GM12878 (cell line): ENCODE measurements around the gene OR2V1. TPM values are rescaled to one million over a fixed set of nuclear protein-coding genes. Genes with fewer than 3 reads are reported as not detected.
A peak's percentile ranks its signal among the peaks of the same experiment; 100 is the strongest.

Experiments
- ATAC-seq: fragments of 200-7000 bp; cut with Tn5 transposase; 3 replicates; pipeline ENCODE4 v1.9.1; 2020; ENCODE audit warnings: mild to moderate bottlenecking, moderate library complexity
- BruUV-seq: library from RNA; stranded (reverse); fragments of 400-500 nt; replicated peaks from 2 replicates; lab custom pipeline; 2021; lab: Mats Ljungman, UMichigan
- CTCF ChIA-PET: fragments of 300-600 bp; sonication (Branson Sonifier 250); formaldehyde crosslinking; extraction: SDS; loops from one replicate; lab custom pipeline; 2021; ENCODE audit warnings: inconsistent platforms; lab: Yijun Ruan, JAX
- POLR2A ChIA-PET: fragments of 350-600 bp; formaldehyde crosslinking; extraction: SDS; loops from one replicate; lab custom pipeline; 2021; ENCODE audit warnings: inconsistent platforms; lab: Charles Lee
- RAD21 ChIA-PET: fragments of 300-600 bp; sonication (Branson Sonifier 250); formaldehyde crosslinking; loops from one replicate; lab custom pipeline; 2023; ENCODE audit warnings: antibody characterized with exemption; ENCODE audit not compliant: unreplicated experiment; lab: Charles Lee
- SMC1A ChIA-PET: fragments of 300-600 bp; sonication (Branson Sonifier 250); formaldehyde crosslinking; loops from one replicate; lab custom pipeline; 2023; ENCODE audit not compliant: unreplicated experiment, uncharacterized antibody; lab: Charles Lee
- DNase-seq: peaks from one replicate; pipeline ENCODE4 v3.0.0-alpha.2; 2011; ENCODE audit warnings: low read depth, low spot score
- FAIRE-seq: peaks from 3 replicates; lab custom pipeline; 2011; peaks lifted over from hg19 to GRCh38; lab: Jason Lieb, UNC
- H2AFZ ChIP-seq: 2 replicates; pipeline ENCODE4 v1.6.0; 2011; ENCODE audit warnings: low read depth, low read length, control low read depth; ENCODE audit not compliant: control insufficient read depth
- H3K27ac ChIP-seq: 2 replicates; pipeline ENCODE4 v1.5.1; 2011; ENCODE audit warnings: control low read depth; ENCODE audit not compliant: control insufficient read depth, insufficient read depth
- H3K27me3 ChIP-seq, 2 experiments: replicated peaks in 1 of 2; 2 replicates each; pipeline versions ENCODE4 v1.6.0 to v1.6.1; 2011; ENCODE audit warnings: low read length in 1 of 2; ENCODE audit not compliant: control insufficient read depth in 2 of 2, insufficient read depth in 2 of 2
- H3K36me3 ChIP-seq, 2 experiments: 2 replicates each; pipeline ENCODE4 v1.5.1; 2011; ENCODE audit warnings: low read length in 1 of 2; ENCODE audit not compliant: control insufficient read depth in 2 of 2, insufficient read depth in 2 of 2
- H3K4me1 ChIP-seq: 2 replicates; pipeline ENCODE4 v1.6.1; 2011; ENCODE audit warnings: mild to moderate bottlenecking, low read length, moderate library complexity, mixed read lengths; ENCODE audit not compliant: control insufficient read depth, insufficient read depth
- H3K4me2 ChIP-seq: 2 replicates; pipeline ENCODE4 v1.6.0; 2011; ENCODE audit warnings: control low read depth; ENCODE audit not compliant: control insufficient read depth, insufficient read depth
- H3K4me3 ChIP-seq: fragments of 200-600 bp; sonication (generic); 2 replicates; pipeline ENCODE4 v1.5.1; 2016
- H3K79me2 ChIP-seq: 2 replicates; pipeline ENCODE4 v1.6.0; 2011; ENCODE audit warnings: low read length; ENCODE audit not compliant: control insufficient read depth, insufficient read depth
- H3K9ac ChIP-seq: 2 replicates; pipeline ENCODE4 v1.8.0; 2011; ENCODE audit warnings: low read length, control low read depth, mixed read lengths; ENCODE audit not compliant: control insufficient read depth, insufficient read depth
- H3K9me3 ChIP-seq: replicated peaks from 3 replicates; pipeline ENCODE4 v1.5.1; 2011; ENCODE audit warnings: mild to moderate bottlenecking, low read length; ENCODE audit not compliant: control insufficient read depth, insufficient read depth
- H4K20me1 ChIP-seq: 2 replicates; pipeline ENCODE4 v1.6.0; 2011; ENCODE audit not compliant: control insufficient read depth, insufficient read depth
- ATF7 ChIP-seq: fragments of 450-650 bp; IDR thresholded peaks from 2 replicates; pipeline ENCODE4 v1.6.1; 2016; ENCODE audit warnings: low read depth, mild to moderate bottlenecking
- BRCA1 ChIP-seq: IDR thresholded peaks from 2 replicates; pipeline ENCODE4 v1.6.1; 2011; ENCODE audit warnings: low read depth, low read length, improper control_type of control experiment
- CBX5 ChIP-seq: sonication (generic); IDR thresholded peaks from 2 replicates; pipeline ENCODE4 v1.6.1; 2016; ENCODE audit warnings: low read depth, moderate library complexity, mild to moderate bottlenecking, inconsistent platforms
- KDM1A ChIP-seq: fragments of 200-600 bp; sonication (generic); IDR thresholded peaks from 2 replicates; pipeline ENCODE4 v1.6.1; 2016; ENCODE audit warnings: borderline replicate concordance
- NR2F1 ChIP-seq: fragments of 450-650 bp; conservative IDR thresholded peaks from 2 replicates; pipeline ENCODE4 v1.6.1; 2017; ENCODE audit warnings: mild to moderate bottlenecking
- NRF1 ChIP-seq: conservative IDR thresholded peaks from 2 replicates; pipeline ENCODE4 v1.6.1; 2011; ENCODE audit warnings: mild to moderate bottlenecking, low read depth, low read length, improper control_type of control experiment
- PKNOX1 ChIP-seq: fragments of 450-650 bp; IDR thresholded peaks from 2 replicates; pipeline ENCODE4 v1.6.1; 2016; ENCODE audit warnings: mild to moderate bottlenecking
- RELB ChIP-seq: fragments of 450-650 bp; IDR thresholded peaks from 2 replicates; pipeline ENCODE4 v1.6.1; 2017; ENCODE audit warnings: low read depth, mild to moderate bottlenecking, moderate library complexity
- SKIL ChIP-seq: fragments of 450-650 bp; IDR thresholded peaks from 2 replicates; pipeline ENCODE4 v1.6.1; 2017; ENCODE audit warnings: mild to moderate bottlenecking, low read depth, inconsistent platforms; ENCODE audit not compliant: poor library complexity, severe bottlenecking
- SMC3 ChIP-seq: IDR thresholded peaks from 2 replicates; pipeline ENCODE4 v1.6.1; 2011; ENCODE audit warnings: low read length, improper control_type of control experiment, borderline replicate concordance
- STAT1 ChIP-seq: fragments of 450-650 bp; conservative IDR thresholded peaks from 2 replicates; pipeline ENCODE4 v1.6.1; 2014; ENCODE audit warnings: antibody characterized with exemption, mild to moderate bottlenecking
- STAT3 ChIP-seq: IDR thresholded peaks from 2 replicates; pipeline ENCODE4 v1.6.1; 2011; ENCODE audit warnings: low read depth, low read length, improper control_type of control experiment
- TCF3 ChIP-seq: IDR thresholded peaks from 2 replicates; pipeline ENCODE4 v1.6.1; 2012; ENCODE audit warnings: low read depth, mild to moderate bottlenecking, low read length, borderline replicate concordance; ENCODE audit not compliant: insufficient read depth
- ZBED1 ChIP-seq: IDR thresholded peaks from 2 replicates; pipeline ENCODE4 v1.6.1; 2016; ENCODE audit warnings: borderline replicate concordance
- WGBS: methylation state at CpG from one replicate; pipeline ENCODE4 v1.1.6; 2016; ENCODE audit warnings: low lambda C conversion rate; ENCODE audit not compliant: insufficient replicate concordance, insufficient coverage; ENCODE audit errors: missing lambda C conversion rate; 5-methylcytosine and 5-hydroxymethylcytosine counted together
- in situ Hi-C: fragments of 300-500 bp; cut with MboI; formaldehyde crosslinking; loops from 9 replicates; pipeline ENCODE4 v1.14.3; 2018; ENCODE audit warnings: mixed read lengths
- intact Hi-C: fragments of 100-400 bp; cut with micrococcal nuclease; formaldehyde crosslinking; loops from one replicate; pipeline ENCODE4 v1.14.2; 2022; ENCODE audit not compliant: unreplicated experiment
- polyA plus RNA-seq, 11 experiments: library from polyadenylated mRNA; depleted of rRNA in 4 of 11; unstranded in 6 of 11; stranded (reverse) in 5 of 11; fragments of >200 nt; fragmentation: Nextera tagmentation in 4 of 11; fragmentation: Illumina TruSeq in 1 of 11; extraction: Ambion mirVana in 4 of 11; extraction: Trizol in 1 of 11; gene quantifications; 1 replicate in 1 of 11; 2 replicates in 10 of 11; pipeline versions ENCODE4 v1.2.1 to v1.2.3, GENCODE V29; 2011 to 2016; ENCODE audit warnings: inconsistent platforms in 2 of 11, missing spikeins in 2 of 11, low read depth in 1 of 11
- total RNA-seq, 4 experiments: library from RNA; depleted of rRNA in 3 of 4; stranded (reverse); fragments of >200 nt in 3 of 4; fragmentation: Illumina TruSeq in 1 of 4; extraction: Trizol in 1 of 4; gene quantifications; 2 replicates each; pipeline versions ENCODE4 v1.2.1 to v1.2.3, GENCODE V29; 2013 to 2021

The OR2V1 gene
- total and polyA plus RNA-seq, 10 of the 15 experiments (the other 5 are each of a cell fraction or from before 2014, with no cell fraction given), result 0.20 to 4.4 TPM; not detected in 8

- peak; percentile 52 for TF ChIP-seq PKNOX1
These were observed 22.8 kb upstream of the OR2V1 start (continued) for GRCh38 chr5:181153814-181154213.

- no peaks in the 10 kb centered on the region for H3K79me2 ChIP-seq
- DNase-seq, result no peak
- ChIA-PET SMC1A (interaction anchor here (0.8 to 3.5 kb wide), 9 partner anchors 8 to 287 kb away, joined by 3 to 22 read pairs (median 4); no protein-coding TSS in a partner anchor), CTCF (interaction anchor here (0.8 to 3.0 kb wide), 6 partner anchors 11 to 368 kb away, joined by 3 to 14 read pairs (median 4); no protein-coding TSS in a partner anchor), RAD21 (interaction anchor here (0.7 to 3.2 kb wide), 6 partner anchors 10 to 284 kb away, joined by 3 to 16 read pairs (median 4); no protein-coding TSS in a partner anchor)
- BruUV-seq, result no TSS peak
- no peak overlapping the region for H3K27ac ChIP-seq
- no peak overlapping the region for H3K9ac ChIP-seq
- TF ChIP-seq ZBED1 (no peak), STAT3 (no peak), CBX5 (no peak), SKIL (no peak), NR2F1 (no peak), BRCA1 (no peak), SMC3 (no peak), RELB (no peak), TCF3 (no peak), ATF7 (no peak), STAT1 (no peak), KDM1A (no peak), NRF1 (no peak)
- TF ChIP-seq, all 136 proteins: peak for 0
- in situ Hi-C loops (no loop called here), intact Hi-C loops (loop anchor here (10.0 kb wide), 4 partner anchors 48 to 348 kb away; partner anchors contain the start of gene MGAT1)
- POLR2A ChIA-PET, result interaction anchor here (0.6 to 1.5 kb wide), 3 partner anchors 16 to 101 kb away, joined by 4 to 7 read pairs (median 5); no protein-coding TSS in a partner anchor
- WGBS, result 75% methylated on average over 9 of the region's 9 CpGs
- FAIRE-seq (no peak), ATAC-seq (no peak)
- H3K4me3 ChIP-seq, result no peak overlapping the region
- H3K4me1 ChIP-seq, result peaks cover 6% of the 10 kb centered on the region
- no peaks in the 10 kb centered on the region for H3K36me3 ChIP-seq
- no peaks in the 10 kb centered on the region for H3K27me3 ChIP-seq
- H2AFZ ChIP-seq, result no peak overlapping the region
- H4K20me1 ChIP-seq, result no peaks in the 10 kb centered on the region
- no peak overlapping the region for H3K4me2 ChIP-seq
- H3K9me3 ChIP-seq, result no peaks in the 10 kb centered on the region; the same call in 2 of the 3 replicates
These were observed 21.4 kb upstream of the OR2V1 start for GRCh38 chr5:181152406-181152805.
